T-helper 17 cell (primary cell): ENCODE results near the gene AATF. TPM values are rescaled to one million over a fixed set of nuclear protein-coding genes. Genes with fewer than 3 reads are reported as not detected.

Source experiments
- ATAC-seq: fragments of 150-1000 bp; cut with Tn5 transposase; 2 replicates; pipeline ENCODE4 v1.10.0; 2021; ENCODE audit warnings: mild to moderate bottlenecking, moderate library complexity
- DNase-seq, 3 donors: peaks; one replicate each; pipeline versions ENCODE4 v3.0.0 to v3.0.0-alpha.2; 2020 to 2021
- H3K9me3 ChIP-seq: one replicate; pipeline ENCODE4 v1.7.0; 2013; ENCODE audit warnings: low read length, mild to moderate bottlenecking; ENCODE audit not compliant: control insufficient read depth, poor library complexity, severe bottlenecking
- H3K27ac Mint-ChIP-seq: one replicate; pipeline ENCODE4 v1.8.0; 2022; ENCODE audit warnings: mild to moderate bottlenecking, moderate library complexity, mixed read lengths
- H3K27me3 Mint-ChIP-seq: one replicate; pipeline ENCODE4 v1.8.0; 2022; ENCODE audit warnings: mixed read lengths
- H3K36me3 Mint-ChIP-seq: one replicate; pipeline ENCODE4 v1.8.0; 2022; ENCODE audit warnings: low read depth, mixed read lengths
- H3K4me1 Mint-ChIP-seq: one replicate; pipeline ENCODE4 v1.8.0; 2022; ENCODE audit warnings: mild to moderate bottlenecking, mixed read lengths
- H3K4me3 Mint-ChIP-seq: one replicate; pipeline ENCODE4 v1.8.0; 2022; ENCODE audit warnings: mild to moderate bottlenecking, moderate library complexity, mixed read lengths
- total RNA-seq, 4 donors: library from RNA in 2 of 4; stranded (reverse) in 2 of 4; gene quantifications; one replicate each; pipeline ENCODE4 v1.2.3 and lab custom pipeline; 2022 to 2026

Gene AATF
- total RNA-seq, 2 donors from 2014 or later = 47.8 to 56.3 TPM

- Mint-ChIP-seq H3K27ac (peak overlapping the region; percentile 73), H3K27me3 (peaks cover 75% of the 10 kb centered on the region)
- no peak for DNase-seq
Observed at GRCh38 chr17:36940313-36941264, 8.2 kb upstream of the AATF start.

DNA sequence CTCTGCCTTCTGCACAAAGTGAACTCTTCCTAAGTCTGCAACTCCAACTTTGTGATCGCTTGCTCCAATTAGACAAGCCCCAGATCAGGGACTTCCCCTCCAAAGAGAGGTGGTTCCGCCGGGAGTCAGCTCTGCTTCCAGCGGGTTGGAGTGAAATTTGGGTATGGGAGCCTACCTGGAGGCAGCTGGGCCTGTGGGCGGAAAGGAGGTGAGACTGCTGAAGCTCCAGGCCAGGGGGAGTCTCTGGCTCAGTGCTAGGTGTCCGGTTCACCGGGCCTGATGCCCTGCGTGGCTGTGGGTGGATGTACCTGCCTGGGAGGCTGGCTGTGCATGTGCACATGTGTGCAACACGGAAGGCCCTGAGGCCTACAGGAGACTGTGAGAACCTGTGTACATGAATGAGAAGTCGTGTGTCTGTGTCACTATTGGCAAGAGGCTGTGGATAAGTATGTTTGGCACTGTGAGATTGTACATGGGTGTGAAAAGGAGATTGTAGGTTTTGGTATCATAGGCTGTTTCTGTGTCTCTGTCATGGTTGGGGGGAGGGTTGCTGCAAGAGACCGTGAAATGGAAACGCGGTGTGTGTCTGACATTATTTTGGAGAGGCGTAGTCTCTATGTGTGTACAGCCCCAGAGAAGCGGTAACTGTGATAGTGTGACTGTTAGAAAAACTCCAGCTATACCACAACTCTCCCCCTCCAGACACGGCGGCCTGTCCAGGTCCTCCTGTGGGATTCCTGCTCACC, 7.3 kb upstream of the AATF start:
- Mint-ChIP-seq H3K36me3 (peaks cover 3% of the 10 kb centered on the region), H3K27ac (peak overlapping the region; percentile 73), H3K4me1 (peaks cover 33% of the 10 kb centered on the region), H3K27me3 (peaks cover 76% of the 10 kb centered on the region), H3K4me3 (peak overlapping the region; percentile 13)
- DNase-seq = no peak
- no peak for ATAC-seq
- no peaks in the 10 kb centered on the region for H3K9me3 ChIP-seq

More at GRCh38 chr17:36940313-36941264, 8.2 kb upstream of the AATF start:
- Mint-ChIP-seq H3K4me1 (peaks cover 39% of the 10 kb centered on the region), H3K4me3 (peak overlapping the region; percentile 28), H3K36me3 (peaks cover 6% of the 10 kb centered on the region)
- ATAC-seq = no peak
- no peaks in the 10 kb centered on the region for H3K9me3 ChIP-seq

DNA sequence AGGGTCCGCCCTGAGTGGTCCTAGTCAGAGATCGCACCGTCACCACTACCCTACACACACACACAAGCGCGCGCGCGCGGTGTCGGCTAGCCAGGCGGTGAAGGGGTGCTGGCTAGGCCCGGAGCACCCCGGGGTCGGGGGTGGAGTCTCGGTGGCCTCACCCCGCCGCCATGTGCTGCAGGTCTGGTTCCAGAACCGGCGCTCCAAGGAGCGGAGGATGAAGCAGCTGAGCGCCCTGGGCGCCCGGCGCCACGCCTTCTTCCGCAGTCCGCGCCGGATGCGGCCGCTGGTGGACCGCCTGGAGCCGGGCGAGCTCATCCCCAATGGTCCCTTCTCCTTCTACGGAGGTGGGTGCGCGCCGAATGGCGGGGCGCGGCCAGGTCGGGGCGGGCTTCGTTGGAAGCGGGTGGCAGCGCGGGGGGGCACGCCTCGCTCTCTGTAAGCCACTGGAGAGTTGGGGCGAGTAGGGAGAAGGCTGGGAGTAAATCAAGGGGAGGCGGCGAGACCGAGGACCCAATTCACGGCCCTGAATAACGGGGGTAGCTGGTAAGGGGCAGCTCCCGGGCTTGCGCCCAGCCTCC, 6.6 kb upstream of the AATF start:
- Mint-ChIP-seq H3K36me3 (peaks cover 8% of the 10 kb centered on the region), H3K27me3 (peaks cover 77% of the 10 kb centered on the region), H3K4me1 (peaks cover 35% of the 10 kb centered on the region), H3K4me3 (peak overlapping the region; percentile 13), H3K27ac (peak overlapping the region; percentile 73)
- DNase-seq (no peak), ATAC-seq (no peak)
- no peaks in the 10 kb centered on the region for H3K9me3 ChIP-seq

DNA sequence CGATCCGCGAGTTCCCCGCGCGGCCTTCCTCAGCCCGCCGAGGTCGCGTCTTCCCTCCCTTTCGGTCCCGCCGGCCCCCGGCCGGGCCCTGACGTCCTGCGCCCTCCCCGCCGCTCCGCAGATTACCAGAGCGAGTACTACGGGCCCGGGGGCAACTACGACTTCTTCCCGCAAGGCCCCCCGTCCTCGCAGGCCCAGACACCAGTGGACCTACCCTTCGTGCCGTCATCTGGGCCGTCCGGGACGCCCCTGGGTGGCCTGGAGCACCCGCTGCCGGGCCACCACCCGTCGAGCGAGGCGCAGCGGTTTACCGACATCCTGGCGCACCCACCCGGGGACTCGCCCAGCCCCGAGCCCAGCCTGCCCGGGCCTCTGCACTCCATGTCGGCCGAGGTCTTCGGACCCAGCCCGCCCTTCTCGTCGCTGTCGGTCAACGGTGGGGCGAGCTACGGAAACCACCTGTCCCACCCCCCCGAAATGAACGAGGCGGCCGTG, 6.1 kb upstream of the AATF start:
- no peak overlapping the region for H3K27ac Mint-ChIP-seq
- ATAC-seq = peak; percentile 39
- H3K4me1 Mint-ChIP-seq = peaks cover 29% of the 10 kb centered on the region
- no peak for DNase-seq
- no peaks in the 10 kb centered on the region for H3K9me3 ChIP-seq
- H3K4me3 Mint-ChIP-seq = no peak overlapping the region
- peaks cover 73% of the 10 kb centered on the region for H3K27me3 Mint-ChIP-seq
- H3K36me3 Mint-ChIP-seq = peaks cover 8% of the 10 kb centered on the region

- Mint-ChIP-seq H3K27me3 (peaks cover 66% of the 10 kb centered on the region), H3K36me3 (peaks cover 8% of the 10 kb centered on the region), H3K27ac (peak overlapping the region; percentile 56), H3K4me1 (peaks cover 26% of the 10 kb centered on the region), H3K4me3 (peak overlapping the region; percentile 9)
- no peak for DNase-seq
- no peak for ATAC-seq
- H3K9me3 ChIP-seq = no peaks in the 10 kb centered on the region
Observed at GRCh38 chr17:36943250-36944191, 5.2 kb upstream of the AATF start.

DNA sequence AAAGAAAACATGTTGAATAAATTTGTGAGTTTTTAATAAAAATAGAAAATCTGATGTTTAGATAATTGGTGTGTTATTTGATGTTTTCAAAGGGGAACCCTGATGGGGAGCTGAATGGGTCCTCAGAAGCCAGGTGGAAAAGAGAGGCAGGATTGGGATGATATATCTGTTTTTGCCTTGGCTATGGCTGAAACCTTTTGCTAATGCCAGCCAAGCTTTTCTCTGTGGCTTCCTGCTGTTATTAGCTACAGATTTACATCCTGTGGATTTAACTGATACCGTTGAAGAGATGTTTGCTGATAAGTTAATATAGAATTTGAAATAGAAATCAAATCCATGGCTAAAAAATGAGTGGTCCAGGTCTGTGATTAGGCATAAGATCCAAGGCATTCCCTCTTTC, 4.2 kb upstream of the AATF start:
- Mint-ChIP-seq H3K27me3 (peaks cover 56% of the 10 kb centered on the region), H3K27ac (no peak overlapping the region), H3K4me1 (peaks cover 28% of the 10 kb centered on the region), H3K4me3 (no peak overlapping the region), H3K36me3 (peaks cover 11% of the 10 kb centered on the region)
- DNase-seq (no peak), ATAC-seq (no peak)
- no peaks in the 10 kb centered on the region for H3K9me3 ChIP-seq

GRCh38 chr17:36945140-36945539, 3.6 kb upstream of the AATF start:
- H3K27ac Mint-ChIP-seq = no peak overlapping the region
- peaks cover 52% of the 10 kb centered on the region for H3K27me3 Mint-ChIP-seq
- H3K36me3 Mint-ChIP-seq = peaks cover 12% of the 10 kb centered on the region
- DNase-seq (no peak), ATAC-seq (no peak)
- no peak overlapping the region for H3K4me3 Mint-ChIP-seq
- H3K9me3 ChIP-seq = no peaks in the 10 kb centered on the region
- H3K4me1 Mint-ChIP-seq = peaks cover 30% of the 10 kb centered on the region

GRCh38 chr17:36945959-36946725, 2.6 kb upstream of the AATF start:
- Mint-ChIP-seq H3K27me3 (peaks cover 42% of the 10 kb centered on the region), H3K27ac (no peak overlapping the region), H3K4me3 (no peak overlapping the region), H3K4me1 (peaks cover 35% of the 10 kb centered on the region), H3K36me3 (peaks cover 12% of the 10 kb centered on the region)
- H3K9me3 ChIP-seq = no peaks in the 10 kb centered on the region
- DNase-seq (no peak), ATAC-seq (no peak)

- Mint-ChIP-seq H3K4me1 (peaks cover 31% of the 10 kb centered on the region), H3K27me3 (peaks cover 36% of the 10 kb centered on the region)
- ATAC-seq = no peak
Observed at GRCh38 chr17:36946726-36947091, 2.0 kb upstream of the AATF start.

GRCh38 chr17:36947922-36948716, 635 bp upstream of the AATF start:
- Mint-ChIP-seq H3K36me3 (peaks cover 16% of the 10 kb centered on the region), H3K27me3 (peaks cover 34% of the 10 kb centered on the region)

More at GRCh38 chr17:36946726-36947091, 2.0 kb upstream of the AATF start:
- Mint-ChIP-seq H3K36me3 (peaks cover 9% of the 10 kb centered on the region), H3K4me3 (no peak overlapping the region), H3K27ac (no peak overlapping the region)
- DNase-seq = no peak
- H3K9me3 ChIP-seq = no peaks in the 10 kb centered on the region

DNA sequence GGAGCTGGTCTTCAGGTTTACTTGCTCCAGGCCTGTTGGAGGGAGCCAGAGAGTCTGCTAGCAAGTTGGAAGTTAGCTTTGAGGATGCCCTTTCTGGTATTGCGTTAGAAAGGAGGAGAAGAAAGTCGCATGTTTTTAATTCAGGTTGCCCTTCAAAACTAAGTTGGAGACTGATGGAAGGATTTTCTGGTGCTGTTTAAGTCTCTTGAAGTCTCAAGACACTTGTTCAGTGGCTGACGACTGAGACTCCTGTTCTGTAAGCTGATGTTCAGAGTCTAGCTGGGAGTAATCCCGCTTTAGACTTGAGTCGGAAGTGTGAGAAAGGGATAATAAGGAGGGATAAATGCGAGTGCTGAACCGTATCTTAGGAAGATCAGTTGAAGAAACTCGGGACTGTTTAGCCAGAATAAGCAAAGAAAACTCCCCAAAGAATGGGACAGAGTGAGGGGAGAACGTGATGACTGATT, 740 bp downstream of the AATF start:
- peak; percentile 20 for ATAC-seq
- Mint-ChIP-seq H3K4me3 (peak overlapping the region; percentile 99), H3K36me3 (peaks cover 21% of the 10 kb centered on the region), H3K4me1 (peaks cover 49% of the 10 kb centered on the region), H3K27me3 (peaks cover 29% of the 10 kb centered on the region), H3K27ac (peak overlapping the region; percentile 96)
- DNase-seq = no peak
- no peaks in the 10 kb centered on the region for H3K9me3 ChIP-seq

More at GRCh38 chr17:36947922-36948716, 635 bp upstream of the AATF start:
- peak overlapping the region; percentile 96 for H3K27ac Mint-ChIP-seq
- peak overlapping the region; percentile 99 for H3K4me3 Mint-ChIP-seq
- no peaks in the 10 kb centered on the region for H3K9me3 ChIP-seq
- ATAC-seq (peak; percentile 1), DNase-seq (no peak)
- H3K4me1 Mint-ChIP-seq = peaks cover 44% of the 10 kb centered on the region
